ENCODE data around the gene AQP5.

Gene AQP5

DNA sequence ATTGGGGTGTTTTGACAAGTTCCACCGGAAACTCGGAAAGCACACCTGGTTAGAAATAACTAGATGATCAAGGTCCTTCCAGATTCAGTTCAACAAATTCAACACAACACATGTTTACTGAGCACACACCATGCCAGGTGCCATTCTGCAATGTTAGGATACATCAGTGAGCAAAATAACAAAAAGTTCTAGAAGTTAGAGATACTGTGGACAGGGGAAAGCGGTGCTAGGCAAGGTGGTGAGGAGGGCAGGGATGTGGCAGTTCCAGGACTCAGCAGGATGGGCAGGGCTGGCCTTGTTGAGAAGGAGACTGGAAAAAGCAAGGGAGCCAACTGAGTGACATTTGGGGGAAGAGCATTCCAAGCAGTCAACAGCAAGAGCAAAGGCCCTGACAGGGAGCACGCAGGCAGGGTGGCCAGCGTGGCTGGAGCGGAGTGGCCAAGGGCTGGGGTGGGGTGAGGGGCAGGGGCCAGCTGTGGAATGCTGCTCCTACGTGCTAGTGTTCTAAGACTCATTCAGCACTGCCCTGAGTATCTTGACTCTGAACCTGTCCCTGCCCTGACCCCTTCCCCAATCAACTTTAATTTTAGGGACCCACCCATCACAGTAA is 38.5 kb upstream of the AQP5 start:
- no peak for DNase-seq (ENCODE audit: low read depth)
- peaks cover 33% of the 10 kb centered on the region for H3K4me1 ChIP-seq (ENCODE audit: control insufficient read depth, insufficient read depth, low read length)
- H3K27me3 ChIP-seq (replicated peaks; ENCODE audit: control insufficient read depth, insufficient read depth, low read length): no peaks in the 10 kb centered on the region
- H3K9ac ChIP-seq (ENCODE audit: low read length): no peak overlapping the region
- H3K36me3 ChIP-seq (ENCODE audit: control insufficient read depth, insufficient read depth, low read length, severe bottlenecking): no peaks in the 10 kb centered on the region
- H3K4me3 ChIP-seq (ENCODE audit: low read length): no peak overlapping the region
- no peaks in the 10 kb centered on the region for H3K9me3 ChIP-seq (ENCODE audit: control insufficient read depth, low read length)

DNA sequence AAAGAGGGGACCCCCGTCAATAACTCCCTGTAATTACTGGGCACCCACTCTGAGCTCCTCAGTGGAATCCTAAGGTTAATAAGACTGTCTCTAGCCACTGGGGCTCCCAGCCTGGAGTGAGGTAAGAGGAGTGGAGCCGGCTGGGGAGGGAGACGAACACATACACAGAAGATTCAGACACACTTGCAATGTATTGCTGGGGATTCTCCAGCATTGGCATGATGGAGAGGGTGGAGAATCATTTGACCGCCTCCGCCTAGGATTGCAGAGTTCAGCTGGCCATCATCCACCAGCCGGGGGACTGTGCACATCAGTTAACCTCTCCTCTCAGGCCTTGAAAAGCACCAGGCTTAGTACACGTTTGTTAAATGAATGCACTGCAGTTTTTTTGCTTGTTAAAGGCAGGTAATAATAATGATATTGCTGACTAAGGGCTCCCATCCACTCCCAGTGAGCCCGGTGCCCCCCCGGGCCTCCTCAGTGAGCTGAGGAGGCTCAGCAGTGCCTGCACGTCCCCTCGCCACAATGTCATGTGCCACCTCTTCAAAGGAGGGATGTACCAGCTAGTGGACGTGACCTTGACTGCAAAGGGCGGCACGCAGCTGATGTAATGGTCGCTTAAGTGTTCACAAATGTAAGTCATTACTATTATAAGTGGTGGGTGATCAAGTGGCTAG is 37.7 kb upstream of the AQP5 start:
- Histone ChIP-seq H3K4me1 (ENCODE audit: control insufficient read depth, insufficient read depth, low read length) (peaks cover 33% of the 10 kb centered on the region), H3K9me3 (ENCODE audit: control insufficient read depth, low read length) (no peaks in the 10 kb centered on the region), H3K36me3 (ENCODE audit: control insufficient read depth, insufficient read depth, low read length, severe bottlenecking) (no peaks in the 10 kb centered on the region), H3K27me3 (replicated peaks; ENCODE audit: control insufficient read depth, insufficient read depth, low read length) (no peaks in the 10 kb centered on the region), H3K9ac (ENCODE audit: low read length) (no peak overlapping the region), H3K4me3 (ENCODE audit: low read length) (no peak overlapping the region)
- DNase-seq (ENCODE audit: low read depth): no peak

DNA sequence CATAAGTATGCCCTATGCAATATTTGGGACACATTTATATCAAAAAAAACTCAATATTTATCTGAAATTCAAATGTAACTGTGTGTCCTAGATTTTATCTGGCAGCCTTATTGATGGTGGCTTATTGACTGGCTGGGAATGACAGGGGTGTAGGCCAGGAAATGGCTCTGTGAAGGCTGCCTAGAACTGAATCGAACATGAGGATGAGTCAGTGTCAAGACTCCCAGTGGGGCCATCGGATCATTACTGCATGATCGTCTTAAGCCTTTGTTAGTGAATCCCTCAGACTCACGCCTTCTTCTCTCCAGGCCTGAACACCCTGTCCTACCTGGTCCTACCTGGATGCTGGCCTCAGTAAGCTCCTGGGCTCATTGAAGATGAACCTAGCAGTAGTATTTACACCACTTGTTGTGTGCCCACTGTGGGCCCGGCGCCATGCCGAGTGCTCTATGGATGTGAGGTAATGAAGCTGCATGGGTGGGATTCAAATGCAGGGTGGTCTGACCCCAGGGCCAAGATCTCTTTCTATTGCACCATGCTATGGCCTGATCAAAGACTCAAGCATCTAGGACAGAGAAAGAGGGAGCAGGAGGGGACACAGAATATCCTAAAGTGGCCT is 36.9 kb upstream of the AQP5 start:
- Histone ChIP-seq H3K36me3 (ENCODE audit: control insufficient read depth, insufficient read depth, low read length, severe bottlenecking) (no peaks in the 10 kb centered on the region), H3K4me3 (ENCODE audit: low read length) (no peak overlapping the region), H3K27me3 (replicated peaks; ENCODE audit: control insufficient read depth, insufficient read depth, low read length) (no peaks in the 10 kb centered on the region), H3K4me1 (ENCODE audit: control insufficient read depth, insufficient read depth, low read length) (peaks cover 33% of the 10 kb centered on the region), H3K9me3 (ENCODE audit: control insufficient read depth, low read length) (no peaks in the 10 kb centered on the region), H3K9ac (ENCODE audit: low read length) (no peak overlapping the region)
- DNase-seq (ENCODE audit: low read depth): no peak

DNA sequence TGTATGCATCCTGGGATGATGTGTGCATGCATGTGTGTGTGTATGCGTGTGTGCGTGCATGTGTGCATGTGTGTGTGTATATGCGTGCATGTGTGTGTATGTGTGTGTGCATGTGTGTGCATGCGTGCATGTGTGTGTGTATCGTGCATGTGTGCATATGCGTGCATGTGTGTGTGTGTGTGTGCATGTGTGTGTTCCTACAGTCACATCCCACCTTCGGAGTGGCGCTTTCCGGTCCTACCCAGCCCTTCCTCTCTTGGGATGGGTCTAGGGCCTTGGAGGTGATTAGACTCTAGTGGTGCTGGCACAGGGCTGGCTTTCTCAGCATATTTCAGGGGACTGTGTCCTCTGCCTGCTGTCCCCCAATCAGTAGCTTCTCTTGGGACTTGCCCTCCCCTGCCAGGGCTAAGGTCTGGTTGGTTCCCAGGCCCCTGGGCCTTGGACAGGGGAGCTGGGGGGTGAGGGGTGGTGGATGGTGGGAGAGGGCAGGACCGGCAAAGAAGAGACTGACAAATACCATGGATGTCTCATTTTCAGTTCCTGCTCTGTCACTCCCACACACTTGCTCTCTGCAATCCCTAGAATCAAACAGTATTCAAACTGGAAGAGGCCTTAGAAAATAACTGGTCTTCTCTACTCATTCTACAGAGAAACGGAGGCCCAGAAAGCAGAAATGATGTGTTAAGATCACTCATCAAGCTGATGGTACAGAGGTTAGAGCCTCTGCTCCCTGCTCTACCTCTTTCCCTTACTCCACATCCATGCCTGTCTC is 36.1 kb upstream of the AQP5 start:
- H3K9ac ChIP-seq (ENCODE audit: low read length): no peak overlapping the region
- no peak for DNase-seq (ENCODE audit: low read depth)

DNA sequence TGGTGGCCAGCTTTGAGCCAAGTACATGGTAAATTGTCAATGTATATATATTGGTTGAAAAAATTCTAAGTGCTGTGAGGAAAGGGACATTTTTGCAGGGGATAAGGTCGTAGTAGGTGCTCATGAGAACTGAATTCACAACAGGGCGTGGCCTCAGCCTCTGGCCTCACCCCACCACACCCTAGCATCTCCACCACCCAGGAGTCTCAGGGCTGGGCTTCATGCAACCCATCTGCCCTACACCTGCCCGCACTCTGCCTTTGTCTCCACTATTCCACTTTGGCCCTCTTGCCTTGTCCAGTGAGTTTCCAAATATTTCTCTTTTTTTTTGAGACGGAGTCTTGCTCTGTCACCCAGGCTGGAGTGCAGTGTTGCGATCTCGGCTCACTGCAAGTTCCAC is 33.2 kb upstream of the AQP5 start:
- Histone ChIP-seq H3K27me3 (replicated peaks; ENCODE audit: control insufficient read depth, insufficient read depth, low read length) (no peaks in the 10 kb centered on the region), H3K4me1 (ENCODE audit: control insufficient read depth, insufficient read depth, low read length) (peaks cover 20% of the 10 kb centered on the region), H3K9me3 (ENCODE audit: control insufficient read depth, low read length) (no peaks in the 10 kb centered on the region), H3K36me3 (ENCODE audit: control insufficient read depth, insufficient read depth, low read length, severe bottlenecking) (no peaks in the 10 kb centered on the region), H3K9ac (ENCODE audit: low read length) (no peak overlapping the region), H3K4me3 (ENCODE audit: low read length) (no peak overlapping the region)
- no peak for DNase-seq (ENCODE audit: low read depth)

More for the DNA sequence above, 36.1 kb upstream of the AQP5 start:
- Histone ChIP-seq H3K36me3 (ENCODE audit: control insufficient read depth, insufficient read depth, low read length, severe bottlenecking) (no peaks in the 10 kb centered on the region), H3K27me3 (replicated peaks; ENCODE audit: control insufficient read depth, insufficient read depth, low read length) (no peaks in the 10 kb centered on the region), H3K4me3 (ENCODE audit: low read length) (no peak overlapping the region), H3K4me1 (ENCODE audit: control insufficient read depth, insufficient read depth, low read length) (peaks cover 33% of the 10 kb centered on the region), H3K9me3 (ENCODE audit: control insufficient read depth, low read length) (no peaks in the 10 kb centered on the region)

DNA sequence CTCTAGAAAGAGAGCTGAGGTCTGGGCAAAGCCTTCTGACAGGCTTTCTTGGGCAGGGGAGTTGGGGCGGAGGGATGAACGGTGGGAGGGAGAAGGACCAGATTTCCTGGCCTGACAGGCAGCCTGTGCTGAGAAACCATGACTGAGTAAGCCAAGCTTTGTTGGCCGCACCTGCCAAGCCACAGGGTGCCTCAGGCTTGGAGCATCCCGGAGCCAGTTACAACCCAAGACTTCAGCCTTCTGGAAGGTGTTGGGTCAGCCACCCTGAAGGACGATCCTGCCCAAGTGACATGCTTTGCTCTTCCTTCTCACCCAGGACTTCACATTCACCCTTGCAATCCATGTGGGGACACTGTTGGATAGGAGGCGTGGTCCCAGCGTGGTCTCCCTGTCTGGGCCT is 32.1 kb upstream of the AQP5 start:
- no peak for DNase-seq (ENCODE audit: low read depth)
- Histone ChIP-seq H3K36me3 (ENCODE audit: control insufficient read depth, insufficient read depth, low read length, severe bottlenecking) (no peaks in the 10 kb centered on the region), H3K27me3 (replicated peaks; ENCODE audit: control insufficient read depth, insufficient read depth, low read length) (no peaks in the 10 kb centered on the region), H3K4me3 (ENCODE audit: low read length) (no peak overlapping the region), H3K4me1 (ENCODE audit: control insufficient read depth, insufficient read depth, low read length) (peaks cover 13% of the 10 kb centered on the region), H3K9ac (ENCODE audit: low read length) (no peak overlapping the region), H3K9me3 (ENCODE audit: control insufficient read depth, low read length) (no peaks in the 10 kb centered on the region)

DNA sequence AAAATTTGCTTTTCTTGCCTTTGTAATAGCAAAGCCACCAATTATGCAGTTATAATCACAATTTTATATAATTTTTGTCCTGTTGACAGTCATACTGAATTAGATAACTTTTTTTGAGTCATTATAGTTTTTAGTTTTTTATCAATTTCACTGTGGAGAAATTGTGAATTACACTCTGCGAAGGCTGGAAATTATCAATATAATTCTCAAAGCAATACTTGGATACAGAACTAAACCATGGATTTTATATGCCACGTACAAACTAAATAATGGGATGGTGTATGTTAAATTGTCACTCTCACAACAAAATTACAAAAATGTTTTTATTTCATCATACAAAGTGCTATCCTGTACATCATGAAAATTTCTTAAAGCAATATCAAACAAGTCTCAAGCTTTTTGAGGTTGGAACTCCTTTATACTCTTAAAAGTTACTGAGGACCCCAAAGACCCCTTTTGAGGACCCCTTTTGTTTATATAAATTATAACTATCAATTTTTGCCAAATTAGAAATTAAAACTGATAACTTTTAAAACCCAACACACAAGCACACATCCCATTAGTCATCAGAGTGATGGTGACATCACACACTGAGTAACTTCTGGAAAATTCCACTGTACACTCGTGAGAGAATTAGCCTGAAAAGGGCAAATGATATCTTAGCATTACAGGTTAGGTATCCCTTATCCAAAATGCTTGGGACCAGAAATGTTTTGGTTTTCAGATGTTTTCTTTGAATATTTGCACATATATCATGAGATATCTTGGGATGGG is 31.0 kb upstream of the AQP5 start:
- H3K9me3 ChIP-seq (ENCODE audit: control insufficient read depth, low read length): no peaks in the 10 kb centered on the region
- H3K4me3 ChIP-seq (ENCODE audit: low read length): no peak overlapping the region
- DNase-seq (ENCODE audit: low read depth): peak; percentile 69
- H3K36me3 ChIP-seq (ENCODE audit: control insufficient read depth, insufficient read depth, low read length, severe bottlenecking): no peaks in the 10 kb centered on the region
- no peak overlapping the region for H3K9ac ChIP-seq (ENCODE audit: low read length)
- H3K27me3 ChIP-seq (replicated peaks; ENCODE audit: control insufficient read depth, insufficient read depth, low read length): no peaks in the 10 kb centered on the region
- H3K4me1 ChIP-seq (ENCODE audit: control insufficient read depth, insufficient read depth, low read length): peaks cover 10% of the 10 kb centered on the region

DNA sequence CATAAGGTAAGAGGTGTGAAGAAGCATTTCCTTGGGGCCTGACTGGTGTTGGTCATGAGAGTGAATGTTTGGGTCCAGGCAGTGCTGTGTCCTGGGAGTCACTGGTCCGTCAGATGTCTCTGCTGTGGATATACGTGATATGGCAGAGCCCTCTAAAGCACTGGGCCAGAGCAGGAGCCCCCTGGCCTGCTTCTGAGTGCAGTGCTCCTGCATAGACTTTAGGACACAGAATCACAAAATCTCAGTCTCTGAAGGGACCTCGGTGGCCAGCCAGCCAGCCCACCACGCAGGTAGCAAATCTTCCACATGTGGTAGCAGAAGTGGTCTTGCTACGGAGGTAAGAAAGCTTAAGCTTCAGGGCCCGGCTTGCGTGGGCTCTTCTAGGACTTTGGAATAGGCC is 29.6 kb upstream of the AQP5 start:
- no peak overlapping the region for H3K4me3 ChIP-seq (ENCODE audit: low read length)
- peaks cover 10% of the 10 kb centered on the region for H3K4me1 ChIP-seq (ENCODE audit: control insufficient read depth, insufficient read depth, low read length)
- H3K9me3 ChIP-seq (ENCODE audit: control insufficient read depth, low read length): no peaks in the 10 kb centered on the region
- DNase-seq (ENCODE audit: low read depth): no peak
- H3K9ac ChIP-seq (ENCODE audit: low read length): no peak overlapping the region
- no peaks in the 10 kb centered on the region for H3K27me3 ChIP-seq (replicated peaks; ENCODE audit: control insufficient read depth, insufficient read depth, low read length)
- no peaks in the 10 kb centered on the region for H3K36me3 ChIP-seq (ENCODE audit: control insufficient read depth, insufficient read depth, low read length, severe bottlenecking)

DNA sequence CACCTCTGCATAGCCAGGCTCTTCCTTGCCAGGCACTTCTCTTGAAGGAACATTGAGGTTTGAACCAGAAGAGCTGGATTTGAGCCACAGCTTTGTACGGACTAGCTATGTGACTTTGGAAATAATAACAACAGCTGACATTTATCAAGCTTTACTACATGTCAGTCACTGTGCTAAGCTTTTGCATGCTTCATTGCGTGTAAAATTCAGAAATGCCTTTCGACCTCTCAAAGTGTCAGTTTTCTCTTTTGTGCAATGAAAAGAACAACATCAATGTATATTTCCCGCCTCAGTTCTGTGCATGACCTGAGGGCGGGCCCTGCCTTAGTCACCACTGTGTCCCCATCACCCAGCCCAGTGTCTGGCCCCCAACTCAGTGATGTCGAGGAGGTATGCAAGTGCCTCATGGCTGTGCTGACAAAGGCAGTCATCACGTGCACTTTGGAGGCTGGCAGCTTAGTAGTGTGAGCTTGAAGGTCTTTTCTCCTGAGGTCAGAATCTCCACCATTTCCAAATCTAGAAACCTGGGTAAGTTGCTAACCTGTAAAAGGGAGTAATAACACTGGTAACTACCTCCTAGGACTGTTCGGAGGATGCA is 29.0 kb upstream of the AQP5 start:
- DNase-seq (ENCODE audit: low read depth): no peak
- Histone ChIP-seq H3K9me3 (ENCODE audit: control insufficient read depth, low read length) (no peaks in the 10 kb centered on the region), H3K4me1 (ENCODE audit: control insufficient read depth, insufficient read depth, low read length) (peaks cover 12% of the 10 kb centered on the region), H3K27me3 (replicated peaks; ENCODE audit: control insufficient read depth, insufficient read depth, low read length) (no peaks in the 10 kb centered on the region), H3K4me3 (ENCODE audit: low read length) (no peak overlapping the region), H3K9ac (ENCODE audit: low read length) (no peak overlapping the region), H3K36me3 (ENCODE audit: control insufficient read depth, insufficient read depth, low read length, severe bottlenecking) (no peaks in the 10 kb centered on the region)

DNA sequence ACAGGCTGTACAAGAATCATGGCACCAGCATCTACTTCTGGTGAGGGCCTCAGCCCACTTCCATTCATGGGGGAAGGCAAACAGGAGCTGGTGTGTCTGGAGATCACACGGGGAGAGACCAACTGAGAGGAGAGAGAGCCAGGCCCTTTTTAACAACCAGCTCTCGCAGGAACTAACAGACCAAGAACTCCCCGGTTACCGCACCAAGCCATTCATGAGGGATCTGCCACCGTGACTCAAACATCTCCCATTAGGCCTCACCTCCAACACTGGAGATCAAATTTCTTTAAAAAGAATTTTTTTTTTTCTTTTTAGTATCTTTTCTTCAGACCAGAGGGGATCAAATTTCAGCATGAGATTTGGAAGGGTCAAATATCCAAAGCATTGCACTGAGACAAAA is 27.9 kb upstream of the AQP5 start:
- Histone ChIP-seq H3K27me3 (replicated peaks; ENCODE audit: control insufficient read depth, insufficient read depth, low read length) (no peaks in the 10 kb centered on the region), H3K9me3 (ENCODE audit: control insufficient read depth, low read length) (no peaks in the 10 kb centered on the region), H3K9ac (ENCODE audit: low read length) (no peak overlapping the region), H3K4me3 (ENCODE audit: low read length) (no peak overlapping the region), H3K4me1 (ENCODE audit: control insufficient read depth, insufficient read depth, low read length) (peaks cover 17% of the 10 kb centered on the region), H3K36me3 (ENCODE audit: control insufficient read depth, insufficient read depth, low read length, severe bottlenecking) (no peaks in the 10 kb centered on the region)
- peak; percentile 58 for DNase-seq (ENCODE audit: low read depth)
